ES-I3 (cell line): Measurements from ENCODE around the gene NOL7.

Source experiments
- H3K36me3 ChIP-seq: 2 replicates; pipeline ENCODE4 v1.6.1; 2013; ENCODE audit warnings: mild to moderate bottlenecking, low read length, control low read depth, moderate library complexity; ENCODE audit not compliant: insufficient read depth
- H3K4me1 ChIP-seq: 2 replicates; pipeline ENCODE4 v1.6.1; 2013; ENCODE audit warnings: mild to moderate bottlenecking, control low read depth, low read length; ENCODE audit not compliant: insufficient read depth
- H3K9ac ChIP-seq: 2 replicates; pipeline ENCODE4 v1.6.1; 2013; ENCODE audit warnings: low read depth, mild to moderate bottlenecking, low read length, moderate library complexity
- H3K9me3 ChIP-seq: 2 replicates; pipeline ENCODE4 v1.6.1; 2013; ENCODE audit warnings: mild to moderate bottlenecking, low read length, moderate library complexity; ENCODE audit not compliant: control insufficient read depth, insufficient read depth

NOL7 gene

DNA sequence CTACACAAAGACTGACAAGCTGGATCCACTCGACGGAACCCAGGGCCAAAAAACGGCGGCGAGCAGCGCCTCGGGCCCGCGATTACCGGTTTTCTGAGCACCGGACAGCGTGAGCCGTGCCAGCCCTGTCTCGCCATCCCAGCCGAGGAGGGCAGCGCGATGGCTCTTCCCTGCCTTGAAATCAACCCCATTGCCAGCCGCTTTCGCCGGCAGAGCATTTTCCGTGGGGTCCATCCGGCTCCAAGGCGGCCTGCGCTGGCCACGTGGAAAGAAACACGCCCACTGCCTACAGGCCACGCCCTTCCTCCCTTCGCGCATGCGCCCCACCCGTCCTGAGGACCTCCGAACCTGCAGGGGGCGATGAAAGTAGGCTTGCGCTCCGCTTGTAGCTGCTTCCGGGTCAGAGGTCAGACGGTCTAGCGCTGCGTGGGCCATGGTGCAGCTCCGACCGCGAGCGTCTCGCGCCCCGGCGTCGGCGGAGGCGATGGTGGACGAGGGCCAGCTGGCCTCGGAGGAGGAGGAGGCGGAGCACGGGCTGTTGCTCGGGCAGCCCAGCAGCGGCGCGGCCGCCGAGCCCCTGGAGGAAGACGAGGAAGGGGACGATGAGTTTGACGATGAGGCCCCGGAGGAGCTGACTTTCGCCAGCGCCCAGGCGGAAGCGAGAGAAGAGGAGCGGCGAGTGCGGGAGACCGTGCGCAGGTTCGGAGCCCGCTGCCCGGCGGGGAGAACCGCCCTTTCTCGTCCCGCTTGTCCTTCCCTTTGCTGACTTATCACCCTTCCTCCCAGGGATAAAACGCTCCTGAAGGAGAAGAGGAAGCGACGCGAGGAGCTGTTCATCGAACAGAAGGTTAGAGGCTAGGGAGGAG is at the start of gene NOL7:
Gene NOL7 (plus strand): TSS at position 410 of the 866 bp plus-strand sequence. CDS start 24 bp downstream, at position 434.
- H3K36me3 ChIP-seq, result peaks cover 26% of the 10 kb centered on the region
- peaks cover 12% of the 10 kb centered on the region for H3K4me1 ChIP-seq
- H3K9me3 ChIP-seq, result no peaks in the 10 kb centered on the region
- peak within 1 kb of the TSS; percentile 97 for H3K9ac ChIP-seq

DNA sequence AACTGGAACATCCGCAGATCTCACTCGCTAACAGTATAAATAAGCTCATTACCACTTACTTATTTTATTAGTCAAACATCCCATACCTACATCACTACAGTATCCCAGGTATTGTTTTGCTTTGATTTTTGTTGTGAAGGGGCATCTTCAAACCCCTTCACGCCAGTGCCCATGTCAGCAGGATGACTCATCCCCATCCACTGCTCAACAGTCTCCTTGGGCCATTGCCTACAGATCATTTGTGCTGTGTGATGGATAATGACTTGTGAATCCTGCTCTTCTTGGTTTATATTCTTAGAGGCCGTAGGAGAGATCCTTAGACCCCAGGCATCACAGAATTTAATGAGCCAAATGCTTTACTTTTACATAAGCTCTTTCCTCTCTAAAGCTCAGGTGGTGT is 49.2 kb upstream of the NOL7 start:
- no peaks in the 10 kb centered on the region for H3K9me3 ChIP-seq
- H3K36me3 ChIP-seq, result no peaks in the 10 kb centered on the region
- no peak overlapping the region for H3K9ac ChIP-seq
- H3K4me1 ChIP-seq, result peaks cover 11% of the 10 kb centered on the region; the same call in 1 of the 2 replicates

GRCh38 chr6:13566500-13566899 is 48.6 kb upstream of the NOL7 start:
- Histone ChIP-seq H3K36me3 (no peaks in the 10 kb centered on the region), H3K9me3 (no peaks in the 10 kb centered on the region), H3K4me1 (peaks cover 9% of the 10 kb centered on the region; the same call in 1 of the 2 replicates), H3K9ac (no peak overlapping the region)

DNA sequence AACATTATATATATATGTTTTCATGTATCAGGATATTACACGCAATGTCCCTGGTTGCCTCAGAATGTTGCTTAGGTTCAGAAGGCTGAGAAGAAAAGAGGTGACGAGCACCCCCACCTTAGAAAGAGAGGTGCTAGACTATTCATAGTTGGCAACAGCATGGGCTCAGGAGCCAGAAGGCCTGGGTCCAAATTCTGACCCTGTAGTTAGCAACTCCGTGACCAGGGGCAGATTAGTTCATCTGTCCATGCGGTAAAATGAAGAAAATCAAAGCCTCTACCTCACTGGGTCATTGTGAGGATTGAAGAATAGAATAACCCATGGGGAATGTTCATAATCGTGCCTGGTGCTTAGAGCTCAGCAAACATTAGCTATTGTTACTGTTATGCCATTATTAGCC is 46.2 kb upstream of the NOL7 start:
- H3K9ac ChIP-seq, result no peak overlapping the region
- H3K36me3 ChIP-seq, result no peaks in the 10 kb centered on the region
- peaks cover 9% of the 10 kb centered on the region; the same call in 1 of the 2 replicates for H3K4me1 ChIP-seq
- no peaks in the 10 kb centered on the region for H3K9me3 ChIP-seq

DNA sequence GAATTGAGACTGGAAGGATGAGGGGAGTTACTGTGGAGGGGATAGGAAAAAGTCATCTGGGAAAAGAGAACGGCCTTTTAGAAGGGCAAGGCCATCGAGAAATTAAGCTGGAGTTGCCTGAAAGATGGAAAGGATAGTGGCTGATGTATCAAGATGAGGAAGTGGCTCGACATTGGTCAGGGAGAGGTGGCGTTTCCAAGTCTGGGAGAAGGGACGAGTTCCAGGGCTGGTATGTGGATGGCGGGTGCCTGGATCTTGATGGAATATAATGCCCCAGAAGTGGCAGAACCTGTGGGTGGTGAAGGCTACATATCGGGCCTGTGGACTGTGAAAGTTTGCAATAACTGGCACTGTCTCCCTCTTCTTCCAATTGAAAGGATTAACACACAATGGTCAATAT is 42.9 kb upstream of the NOL7 start:
- H3K9ac ChIP-seq, result no peak overlapping the region
- peaks cover 9% of the 10 kb centered on the region; the same call in 1 of the 2 replicates for H3K4me1 ChIP-seq
- no peaks in the 10 kb centered on the region for H3K36me3 ChIP-seq
- no peaks in the 10 kb centered on the region for H3K9me3 ChIP-seq

DNA sequence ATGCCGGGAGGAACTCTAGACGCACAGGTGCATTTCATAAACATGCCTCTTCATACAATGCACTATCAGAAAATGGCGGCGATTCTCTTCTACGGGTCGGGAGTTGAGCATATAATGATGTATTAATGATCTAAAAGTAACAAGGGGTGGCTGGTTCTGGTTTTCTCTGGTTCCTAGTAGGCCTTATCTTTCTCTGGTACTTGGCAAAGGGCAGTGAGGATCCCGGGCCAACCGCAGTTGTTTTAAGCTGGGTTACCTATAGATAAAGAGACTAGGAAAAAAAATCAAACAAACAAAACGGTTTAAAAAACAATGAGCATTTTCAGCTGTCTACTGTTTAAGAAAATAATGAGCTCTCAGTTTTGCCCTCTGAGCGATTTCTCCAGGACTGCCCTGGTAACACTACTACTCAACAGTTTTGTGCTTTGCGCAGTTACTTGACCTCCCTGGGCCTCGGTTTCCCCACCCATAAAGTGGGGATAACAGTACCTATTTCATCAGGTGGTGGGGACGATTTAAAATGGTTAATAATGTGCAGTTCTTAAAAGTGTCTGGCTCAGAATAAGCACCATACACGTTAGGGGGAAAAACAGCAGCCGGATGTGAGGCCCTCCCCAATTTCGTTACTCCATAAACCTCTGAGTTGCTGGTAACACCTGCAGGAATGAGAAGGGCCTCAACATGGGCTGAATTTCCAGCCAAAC is 42.0 kb upstream of the NOL7 start:
- H3K36me3 ChIP-seq, result no peaks in the 10 kb centered on the region
- peaks cover 9% of the 10 kb centered on the region; the same call in 1 of the 2 replicates for H3K4me1 ChIP-seq
- no peaks in the 10 kb centered on the region for H3K9me3 ChIP-seq
- peak overlapping the region; percentile 95 for H3K9ac ChIP-seq

GRCh38 chr6:13573669-13574110 is 41.4 kb upstream of the NOL7 start:
- no peaks in the 10 kb centered on the region for H3K36me3 ChIP-seq

GRCh38 chr6:13574149-13574570 is 41.0 kb upstream of the NOL7 start:
- Histone ChIP-seq H3K9ac (peak overlapping the region; percentile 95), H3K36me3 (no peaks in the 10 kb centered on the region), H3K9me3 (no peaks in the 10 kb centered on the region), H3K4me1 (peaks cover 4% of the 10 kb centered on the region; the same call in 1 of the 2 replicates)

More at GRCh38 chr6:13573669-13574110, 41.4 kb upstream of the NOL7 start:
- Histone ChIP-seq H3K9me3 (no peaks in the 10 kb centered on the region), H3K4me1 (peaks cover 4% of the 10 kb centered on the region; the same call in 1 of the 2 replicates), H3K9ac (peak overlapping the region; percentile 95)

DNA sequence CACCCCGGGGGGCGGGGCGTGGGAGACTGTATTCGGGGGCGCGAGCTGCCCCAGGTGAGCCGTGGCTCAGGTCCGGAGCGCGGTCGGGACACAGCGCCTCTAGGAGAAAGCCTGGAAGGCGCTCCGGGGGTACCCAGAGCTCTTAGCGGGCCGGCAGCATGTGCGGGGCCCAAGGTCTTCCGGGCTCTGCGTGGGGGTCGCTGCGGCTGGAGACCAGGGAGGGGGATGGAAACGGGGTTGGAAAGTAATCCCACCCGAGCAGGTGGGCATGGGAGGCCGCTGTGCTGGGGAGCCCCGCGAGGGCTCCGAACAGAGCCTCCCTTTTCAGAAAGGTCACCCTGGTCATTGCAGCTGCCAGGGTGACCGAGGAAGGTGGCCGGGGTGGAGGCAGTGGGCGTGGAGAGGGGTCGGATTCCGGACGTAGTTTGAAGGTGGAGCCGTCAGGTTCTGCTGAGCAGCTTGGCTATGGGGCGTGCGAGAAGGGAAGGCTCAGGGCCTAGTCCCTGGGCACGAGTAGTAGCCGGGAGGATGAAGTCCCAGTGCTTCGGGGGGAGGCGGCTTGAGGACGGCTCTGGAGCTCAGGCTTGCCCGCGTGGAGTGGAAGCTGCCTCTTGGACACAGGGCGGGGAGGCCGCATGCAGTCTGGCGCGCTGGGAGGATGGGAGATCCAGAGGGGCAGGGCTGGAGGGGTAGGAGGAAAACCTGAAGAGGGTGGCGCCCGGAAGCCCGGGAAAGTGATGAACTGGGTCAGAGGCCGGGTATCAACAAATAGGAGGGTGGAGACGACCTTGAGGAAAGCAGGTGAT is 40.4 kb upstream of the NOL7 start, which contains the start of gene SIRT5:
Gene SIRT5 (plus strand): TSS at position 31 of the 806 bp plus-strand sequence. CDS start 9,510 bp downstream, outside the sequence.
- Histone ChIP-seq H3K9ac (peak within 1 kb of the TSS; percentile 95), H3K36me3 (no peaks in the 10 kb centered on the region), H3K9me3 (no peaks in the 10 kb centered on the region), H3K4me1 (peaks cover 4% of the 10 kb centered on the region; the same call in 1 of the 2 replicates)

DNA sequence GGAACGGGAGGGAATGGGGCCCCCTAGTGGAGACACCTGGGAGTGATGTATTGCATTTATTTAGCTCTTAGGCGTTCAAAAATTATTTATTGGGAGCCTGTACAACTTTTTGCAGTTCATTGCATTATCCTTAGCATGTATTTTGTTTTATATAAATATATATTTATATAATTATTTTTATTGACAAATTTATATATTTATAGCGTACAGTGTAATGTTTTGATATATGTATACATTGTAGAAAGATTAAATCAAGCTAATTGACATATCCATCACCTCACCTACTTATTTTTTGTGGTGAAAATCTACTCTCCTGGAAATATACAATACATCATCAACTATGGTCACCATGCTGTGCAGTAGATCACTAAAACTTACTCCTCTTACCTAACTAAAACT is 39.8 kb upstream of the NOL7 start:
- Histone ChIP-seq H3K36me3 (no peaks in the 10 kb centered on the region), H3K4me1 (peaks cover 4% of the 10 kb centered on the region; the same call in 1 of the 2 replicates), H3K9ac (peak overlapping the region; percentile 93; the same call in 1 of the 2 replicates), H3K9me3 (no peaks in the 10 kb centered on the region)

DNA sequence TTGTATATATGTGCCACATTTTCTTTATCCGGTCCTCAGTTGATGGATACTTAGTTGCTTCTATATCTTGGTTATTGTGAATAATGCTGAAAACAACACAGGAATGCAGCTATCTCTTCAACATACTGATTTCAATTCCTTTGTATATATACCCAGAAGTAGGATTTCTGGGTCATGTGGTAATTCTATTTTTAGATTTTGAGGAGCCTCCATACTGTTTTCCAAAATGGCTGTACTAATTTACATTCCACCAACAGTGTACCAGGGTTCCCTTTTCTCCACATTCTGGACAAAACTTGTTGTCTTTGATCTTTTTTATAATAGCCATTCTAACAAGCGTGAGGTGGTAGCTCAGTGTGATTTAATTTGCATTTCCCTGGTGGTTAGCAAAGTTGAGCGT is 39.1 kb upstream of the NOL7 start:
- peaks cover 4% of the 10 kb centered on the region; the same call in 1 of the 2 replicates for H3K4me1 ChIP-seq
- no peaks in the 10 kb centered on the region for H3K9me3 ChIP-seq
- H3K9ac ChIP-seq, result no peak overlapping the region
- H3K36me3 ChIP-seq, result no peaks in the 10 kb centered on the region

DNA sequence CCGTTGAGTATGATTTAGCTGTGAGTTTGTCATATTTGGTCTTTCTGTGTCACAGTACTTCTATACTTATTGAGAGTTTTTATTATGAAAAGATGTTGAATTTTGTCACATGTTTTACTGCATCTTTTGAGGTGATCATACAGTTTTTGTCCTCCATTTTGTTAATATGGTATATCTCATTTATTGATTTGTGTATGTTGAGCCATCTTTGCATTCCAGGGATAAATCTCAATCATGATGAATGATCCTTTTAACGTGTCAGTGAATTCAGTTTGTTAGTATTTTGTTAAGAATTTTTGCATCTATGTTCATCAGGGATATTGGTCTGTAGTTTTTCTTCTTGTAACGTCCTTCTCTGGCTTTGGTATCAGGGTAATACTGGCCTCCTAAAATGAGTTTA is 37.2 kb upstream of the NOL7 start:
- Histone ChIP-seq H3K4me1 (peaks cover 4% of the 10 kb centered on the region; the same call in 1 of the 2 replicates), H3K9me3 (no peaks in the 10 kb centered on the region), H3K36me3 (no peaks in the 10 kb centered on the region), H3K9ac (no peak overlapping the region)

DNA sequence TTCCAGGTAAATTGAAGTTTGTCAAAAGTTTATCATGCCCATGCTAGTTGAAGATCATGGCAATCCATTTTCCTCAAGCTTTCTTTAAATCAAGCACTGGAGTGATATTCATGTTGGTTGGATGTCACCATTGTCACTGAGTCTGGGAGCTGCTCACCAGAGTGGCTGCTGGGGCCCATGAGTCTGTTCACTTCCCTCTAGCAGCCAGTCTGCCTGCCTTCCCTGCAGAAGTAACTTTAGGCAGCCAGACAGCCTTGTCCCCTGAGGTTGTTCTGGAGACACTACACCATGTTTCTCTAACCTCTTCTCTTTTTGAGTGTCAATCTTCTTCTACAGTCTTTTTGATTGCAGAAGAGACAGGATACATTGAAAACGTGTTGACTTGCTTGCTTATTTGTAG is 35.2 kb upstream of the NOL7 start:
- Histone ChIP-seq H3K4me1 (no peaks in the 10 kb centered on the region), H3K36me3 (0 out of 2 replicates have a peak, but pooled peaks cover 6% of the 10 kb centered on the region), H3K9me3 (no peaks in the 10 kb centered on the region), H3K9ac (no peak overlapping the region)
